BLaER1 treated with 17β-estradiol and CSF1 and Interleukin-3, amounts not matched to agents 10 nM and 100 nM (cell line): ENCODE measurements around the gene LPP.
A peak's percentile ranks its signal among the peaks of the same experiment; 100 is the strongest.

ENCODE experiments used
- H3K27ac ChIP-seq, 11 experiments: shearing (Covaris generic); formaldehyde crosslinking; 2 replicates each; pipeline ENCODE4 v1.8.1; 2022
- H3K27me3 ChIP-seq, 11 experiments: shearing (Covaris generic); formaldehyde crosslinking; 2 replicates each; pipeline ENCODE4 v1.8.1; 2022
- H3K36me3 ChIP-seq, 11 experiments: shearing (Covaris generic); formaldehyde crosslinking; 2 replicates each; pipeline ENCODE4 v1.8.1; 2022
- H3K4me1 ChIP-seq, 10 experiments: shearing (Covaris generic); formaldehyde crosslinking; 2 replicates each; pipeline ENCODE4 v1.8.1; 2022
- H3K4me2 ChIP-seq, 11 experiments: shearing (Covaris generic); formaldehyde crosslinking; 2 replicates each; pipeline ENCODE4 v1.8.1; 2022
- H3K4me3 ChIP-seq, 10 experiments: shearing (Covaris generic); formaldehyde crosslinking; 2 replicates each; pipeline ENCODE4 v1.8.1; 2022
- H3K9ac ChIP-seq, 11 experiments: shearing (Covaris generic); formaldehyde crosslinking; 2 replicates each; pipeline ENCODE4 v1.8.1; 2022
- H3K9me3 ChIP-seq, 11 experiments: shearing (Covaris generic); formaldehyde crosslinking; replicated peaks in 1 of 11; 2 replicates each; pipeline ENCODE4 v1.8.1; 2022
- H4K20me1 ChIP-seq, 11 experiments: shearing (Covaris generic); formaldehyde crosslinking; 2 replicates each; pipeline ENCODE4 v1.8.1; 2022
- Cebpa-rat ChIP-seq, 11 experiments: shearing (Covaris generic); IDR thresholded peaks; 2 replicates each; pipeline ENCODE4 v1.8.1; 2022

The LPP gene

GRCh38 chr3:188468196-188468595 lies 314.2 kb downstream of the LPP start:
- peaks cover 3 to 31% (median 12%) of the 10 kb centered on the region in 11 experiments; a peak in 14 of 22 replicates for H3K36me3 ChIP-seq
- peaks cover 6 to 33% (median 14%) of the 10 kb centered on the region in 11 experiments; a peak in 17 of 22 replicates for H3K9me3 ChIP-seq
- peaks cover 0 to 16% (median 0%) of the 10 kb centered on the region in 10 experiments; a peak in 3 of 20 replicates for H3K4me1 ChIP-seq
- H3K4me2 ChIP-seq, result peak overlapping the region in 2 of 11 experiments; percentile 27 to 30; a peak in 3 of 22 replicates
- no peak overlapping the region for H3K4me3 ChIP-seq
- no peaks in the 10 kb centered on the region for H3K27me3 ChIP-seq
- H4K20me1 ChIP-seq, result no peaks in the 10 kb centered on the region
- H3K27ac ChIP-seq, result no peak overlapping the region
- TF ChIP-seq Cebpa-rat (IDR thresholded peaks at IDR 0.05), result no peak
- no peak overlapping the region for H3K9ac ChIP-seq

- Histone ChIP-seq H4K20me1 (no peaks in the 10 kb centered on the region), H3K9ac (no peak overlapping the region), H3K4me1 (peaks cover 0 to 16% (median 0%) of the 10 kb centered on the region in 10 experiments; a peak in 3 of 20 replicates), H3K36me3 (peaks cover 3 to 26% (median 13%) of the 10 kb centered on the region in 11 experiments; a peak in 14 of 22 replicates), H3K4me3 (no peak overlapping the region), H3K9me3 (peaks cover 6 to 33% (median 17%) of the 10 kb centered on the region in 11 experiments; a peak in 18 of 22 replicates), H3K27me3 (no peaks in the 10 kb centered on the region), H3K27ac (no peak overlapping the region), H3K4me2 (peak overlapping the region in 2 of 11 experiments; percentile 27 to 30; a peak in 3 of 22 replicates)
- no peak for TF ChIP-seq Cebpa-rat (IDR thresholded peaks at IDR 0.05)
Measured at GRCh38 chr3:188468662-188469061, 314.7 kb downstream of the LPP start.

GRCh38 chr3:188469228-188469885 lies 315.4 kb downstream of the LPP start:
- Histone ChIP-seq H3K36me3 (peaks cover 3 to 25% (median 14%) of the 10 kb centered on the region in 11 experiments; a peak in 14 of 22 replicates), H3K9me3 (peaks cover 6 to 33% (median 17%) of the 10 kb centered on the region in 11 experiments; a peak in 18 of 22 replicates), H3K9ac (no peak overlapping the region), H3K4me3 (no peak overlapping the region), H3K4me1 (peaks cover 0 to 16% (median 0%) of the 10 kb centered on the region in 10 experiments; a peak in 3 of 20 replicates), H3K4me2 (0 out of 22 replicates have a peak overlapping the region, but pooled peaks of 1 of the 11 experiments have one; percentile 27), H3K27me3 (no peaks in the 10 kb centered on the region), H3K27ac (no peak overlapping the region), H4K20me1 (no peaks in the 10 kb centered on the region)
- TF ChIP-seq Cebpa-rat (IDR thresholded peaks at IDR 0.05), result no peak

GRCh38 chr3:188470508-188471130 lies 316.7 kb downstream of the LPP start:
- Histone ChIP-seq H3K4me2 (no peak overlapping the region), H3K36me3 (peaks cover 3 to 25% (median 14%) of the 10 kb centered on the region in 11 experiments; a peak in 14 of 22 replicates), H3K27me3 (no peaks in the 10 kb centered on the region), H4K20me1 (no peaks in the 10 kb centered on the region), H3K27ac (no peak overlapping the region), H3K4me3 (no peak overlapping the region), H3K4me1 (peaks cover 0 to 16% (median 0%) of the 10 kb centered on the region in 10 experiments; a peak in 3 of 20 replicates), H3K9me3 (peaks cover 6 to 35% (median 17%) of the 10 kb centered on the region in 11 experiments; a peak in 18 of 22 replicates), H3K9ac (no peak overlapping the region)
- TF ChIP-seq Cebpa-rat (IDR thresholded peaks at IDR 0.05), result no peak

GRCh38 chr3:188471723-188472122 lies 317.8 kb downstream of the LPP start:
- peaks cover 0 to 18% (median 0%) of the 10 kb centered on the region in 10 experiments; a peak in 4 of 20 replicates for H3K4me1 ChIP-seq
- no peak for TF ChIP-seq Cebpa-rat (IDR thresholded peaks at IDR 0.05)
- H3K9me3 ChIP-seq, result peaks cover 6 to 36% (median 17%) of the 10 kb centered on the region in 11 experiments; a peak in 18 of 22 replicates
- no peak overlapping the region for H3K27ac ChIP-seq
- H3K4me2 ChIP-seq, result no peak overlapping the region
- H3K9ac ChIP-seq, result no peak overlapping the region
- no peaks in the 10 kb centered on the region for H4K20me1 ChIP-seq
- H3K4me3 ChIP-seq, result no peak overlapping the region
- peaks cover 3 to 25% (median 14%) of the 10 kb centered on the region in 11 experiments; a peak in 14 of 22 replicates for H3K36me3 ChIP-seq
- no peaks in the 10 kb centered on the region for H3K27me3 ChIP-seq

GRCh38 chr3:188472336-188472735 lies 318.4 kb downstream of the LPP start:
- H4K20me1 ChIP-seq, result no peaks in the 10 kb centered on the region
- H3K4me1 ChIP-seq, result peaks cover 0 to 24% (median 0%) of the 10 kb centered on the region in 10 experiments; a peak in 6 of 20 replicates
- H3K4me3 ChIP-seq, result no peak overlapping the region
- no peaks in the 10 kb centered on the region for H3K27me3 ChIP-seq
- no peak overlapping the region; a peak in 1 of 22 replicates for H3K4me2 ChIP-seq
- no peak overlapping the region for H3K9ac ChIP-seq
- TF ChIP-seq Cebpa-rat (IDR thresholded peaks at IDR 0.05), result no peak
- H3K27ac ChIP-seq, result no peak overlapping the region
- peaks cover 6 to 36% (median 17%) of the 10 kb centered on the region in 11 experiments; a peak in 18 of 22 replicates for H3K9me3 ChIP-seq
- H3K36me3 ChIP-seq, result peaks cover 3 to 25% (median 14%) of the 10 kb centered on the region in 11 experiments; a peak in 14 of 22 replicates

GRCh38 chr3:188473045-188473444 lies 319.1 kb downstream of the LPP start:
- no peak overlapping the region for H3K27ac ChIP-seq
- peaks cover 6 to 33% (median 17%) of the 10 kb centered on the region in 11 experiments; a peak in 18 of 22 replicates for H3K9me3 ChIP-seq
- H3K9ac ChIP-seq, result no peak overlapping the region

GRCh38 chr3:188473591-188474288 lies 319.8 kb downstream of the LPP start:
- Histone ChIP-seq H3K27me3 (no peaks in the 10 kb centered on the region), H3K4me3 (no peak overlapping the region)
- TF ChIP-seq Cebpa-rat (IDR thresholded peaks at IDR 0.05), result no peak

More at GRCh38 chr3:188473045-188473444, 319.1 kb downstream of the LPP start:
- no peak overlapping the region for H3K4me2 ChIP-seq
- peaks cover 3 to 25% (median 12%) of the 10 kb centered on the region in 11 experiments; a peak in 14 of 22 replicates for H3K36me3 ChIP-seq
- peaks cover 0 to 31% (median 0%) of the 10 kb centered on the region in 10 experiments; a peak in 6 of 20 replicates for H3K4me1 ChIP-seq
- H3K4me3 ChIP-seq, result no peak overlapping the region
- TF ChIP-seq Cebpa-rat (IDR thresholded peaks at IDR 0.05), result no peak
- H4K20me1 ChIP-seq, result no peaks in the 10 kb centered on the region
- no peaks in the 10 kb centered on the region for H3K27me3 ChIP-seq

More at GRCh38 chr3:188473591-188474288, 319.8 kb downstream of the LPP start:
- Histone ChIP-seq H3K27ac (no peak overlapping the region), H4K20me1 (no peaks in the 10 kb centered on the region), H3K9ac (no peak overlapping the region), H3K4me1 (peaks cover 0 to 28% (median 0%) of the 10 kb centered on the region in 10 experiments; a peak in 7 of 20 replicates), H3K36me3 (peaks cover under 1 to 21% (median 7%) of the 10 kb centered on the region in 11 experiments; a peak in 11 of 22 replicates), H3K9me3 (peaks cover 6 to 30% (median 13%) of the 10 kb centered on the region in 11 experiments; a peak in 18 of 22 replicates), H3K4me2 (no peak overlapping the region)
